Measurements from ENCODE around the gene SERPINB4.

The SERPINB4 gene

DNA sequence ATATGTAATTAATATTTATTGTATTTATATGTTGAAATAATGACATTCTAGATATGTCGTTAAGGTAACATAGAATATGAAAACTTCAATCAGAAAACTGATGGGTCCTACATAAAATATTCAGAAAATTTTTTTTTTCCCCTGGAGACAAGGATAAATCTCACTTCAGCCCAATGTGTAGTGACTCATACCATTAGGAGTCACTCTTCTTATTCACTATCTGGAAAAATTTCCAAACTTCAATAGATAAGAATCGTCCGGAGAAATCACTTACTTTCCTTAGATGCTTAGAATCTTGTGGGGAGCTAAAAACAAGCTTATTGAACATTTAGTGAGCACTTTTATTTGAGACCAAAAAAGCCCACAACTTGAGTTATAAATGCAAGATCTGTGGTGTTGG, 52.3 kb downstream of the SERPINB4 start:
- Mint-ChIP-seq H3K4me1 (no peaks in the 10 kb centered on the region), H3K27ac (no peak overlapping the region), H3K9me3 (no peaks in the 10 kb centered on the region), H3K27me3 (ENCODE audit: low read depth) (no peaks in the 10 kb centered on the region), H3K36me3 (ENCODE audit: low read depth) (no peaks in the 10 kb centered on the region), H3K4me3 (no peak overlapping the region)
- TF ChIP-seq CTCF (IDR thresholded peaks at IDR 0.05; ENCODE audit: unreplicated experiment in 3 of 3), result no peak

DNA sequence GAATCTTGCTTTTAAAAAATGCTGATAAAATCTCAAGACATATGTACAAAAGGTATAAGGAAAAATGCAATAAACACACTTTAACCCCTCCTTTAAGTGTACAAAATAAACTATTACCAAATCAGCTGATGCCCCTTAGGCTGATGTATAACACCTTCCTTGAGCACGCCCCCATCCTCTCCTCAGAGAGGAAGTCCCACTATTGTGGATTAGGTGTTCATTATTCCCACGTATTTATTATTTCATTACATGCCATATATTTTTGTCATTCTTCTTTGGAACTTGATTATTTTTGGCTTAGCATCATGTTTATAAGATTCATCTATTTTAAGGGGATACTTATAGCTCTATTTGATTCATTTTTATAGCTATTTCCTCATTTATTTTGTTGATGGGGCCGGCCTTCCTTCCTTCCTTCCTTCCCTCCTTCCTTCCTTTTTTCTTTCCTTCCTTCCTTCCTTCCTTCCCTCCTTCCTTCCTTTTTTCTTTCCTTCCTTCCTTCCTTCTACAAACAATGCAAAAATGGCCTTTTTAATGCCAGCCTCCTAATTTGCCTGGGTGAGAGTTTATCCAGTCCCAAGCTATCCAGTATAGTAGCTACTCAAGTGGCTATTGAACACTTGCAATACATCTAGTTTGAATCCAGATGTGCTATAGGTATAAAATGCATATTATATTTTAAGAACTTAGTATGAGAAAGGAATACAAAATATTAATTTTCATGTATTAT, 52.9 kb downstream of the SERPINB4 start:
- H3K27me3 Mint-ChIP-seq (ENCODE audit: low read depth), result no peaks in the 10 kb centered on the region
- TF ChIP-seq CTCF (IDR thresholded peaks at IDR 0.05; ENCODE audit: unreplicated experiment in 3 of 3), result no peak
- H3K27ac Mint-ChIP-seq, result no peak overlapping the region
- H3K36me3 Mint-ChIP-seq (ENCODE audit: low read depth), result no peaks in the 10 kb centered on the region
- no peaks in the 10 kb centered on the region for H3K4me1 Mint-ChIP-seq
- no peak overlapping the region for H3K4me3 Mint-ChIP-seq
- no peaks in the 10 kb centered on the region for H3K9me3 Mint-ChIP-seq

DNA sequence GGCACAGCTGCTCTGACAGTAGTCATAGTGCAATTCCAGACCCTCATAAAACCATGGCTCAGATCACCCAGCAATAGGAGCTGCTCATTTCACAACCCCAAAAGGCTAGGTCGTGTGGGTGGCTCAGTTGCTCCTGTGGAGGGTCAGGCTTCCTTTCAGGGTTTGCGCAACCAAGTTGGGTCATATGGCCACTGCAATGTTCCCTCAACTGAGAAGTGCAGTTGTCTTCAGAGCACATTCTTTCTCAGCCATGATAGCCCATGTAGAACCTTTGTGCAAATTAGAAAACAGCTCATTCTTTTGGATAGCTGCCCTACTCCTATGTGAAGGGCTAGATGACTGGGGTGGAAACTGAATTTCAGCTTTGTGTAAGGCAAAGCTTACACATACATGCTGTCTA, 53.7 kb downstream of the SERPINB4 start:
- Mint-ChIP-seq H3K27me3 (ENCODE audit: low read depth) (no peaks in the 10 kb centered on the region), H3K4me3 (no peak overlapping the region), H3K27ac (no peak overlapping the region), H3K36me3 (ENCODE audit: low read depth) (no peaks in the 10 kb centered on the region), H3K4me1 (no peaks in the 10 kb centered on the region), H3K9me3 (no peaks in the 10 kb centered on the region)
- TF ChIP-seq CTCF (IDR thresholded peaks at IDR 0.05; ENCODE audit: unreplicated experiment in 3 of 3), result no peak

- no peaks in the 10 kb centered on the region for H3K4me1 Mint-ChIP-seq
- TF ChIP-seq CTCF (IDR thresholded peaks at IDR 0.05; ENCODE audit: unreplicated experiment in 3 of 3), result no peak
- H3K27ac Mint-ChIP-seq, result no peak overlapping the region
- H3K27me3 Mint-ChIP-seq (ENCODE audit: low read depth), result no peaks in the 10 kb centered on the region
- no peaks in the 10 kb centered on the region for H3K9me3 Mint-ChIP-seq
- H3K4me3 Mint-ChIP-seq, result no peak overlapping the region
- H3K36me3 Mint-ChIP-seq (ENCODE audit: low read depth), result no peaks in the 10 kb centered on the region
These were observed 55.1 kb downstream of the SERPINB4 start for GRCh38 chr18:63588909-63589308.

All from nephron (organoid).